ENCODE data around the gene PTPRG. TPM values are rescaled to one million over a fixed set of nuclear protein-coding genes. Genes with fewer than 3 reads are reported as not detected.
A peak's percentile ranks its signal among the peaks of the same experiment; 100 is the strongest.

PTPRG gene
- total RNA-seq, 3 donors from 2014 or later (not counting 1 experiment from before 2014, with no cell fraction given) = 1.0 to 2.9 (median 2.5) TPM

DNA sequence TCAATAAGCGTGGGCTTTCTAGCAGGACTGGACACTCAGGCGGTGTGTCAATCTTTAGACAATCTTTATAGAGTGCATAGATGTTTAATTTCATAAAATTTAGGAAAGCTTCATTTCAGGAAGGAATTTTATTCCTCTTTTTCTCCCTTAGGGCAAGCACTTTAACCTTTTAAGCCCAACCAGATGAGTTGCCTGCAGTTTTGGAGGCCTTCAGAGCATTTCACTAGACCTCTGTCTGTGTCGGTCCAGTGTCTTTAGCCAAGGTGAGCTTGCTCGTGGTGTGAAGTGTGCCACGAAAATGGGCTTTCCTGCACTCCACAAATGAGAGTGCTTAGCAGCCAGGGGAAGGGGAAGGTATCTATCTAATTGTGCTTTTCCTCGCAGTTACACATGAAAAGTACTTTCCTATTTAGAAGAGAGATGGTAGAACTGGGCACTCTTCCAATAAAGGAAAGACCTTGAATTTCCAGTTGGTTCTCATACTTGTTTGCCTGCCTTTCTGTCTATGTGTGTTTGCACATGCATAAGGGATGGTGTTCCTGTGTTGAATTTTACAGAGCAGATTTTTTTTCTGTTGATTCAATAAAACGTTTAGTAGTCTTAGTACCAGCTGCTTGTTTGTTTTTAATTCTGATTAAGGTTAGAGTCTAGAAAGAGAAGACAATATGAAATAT is 758.3 kb downstream of the PTPRG start:
- H3K27me3 Mint-ChIP-seq (ENCODE audit: low read depth in 2 of 2) = peaks cover 0 to 4% of the 10 kb centered on the region in 2 donors
- H3K27ac Mint-ChIP-seq = no peak overlapping the region
- no peak overlapping the region for H3K4me3 ChIP-seq (ENCODE audit: low read length)

DNA sequence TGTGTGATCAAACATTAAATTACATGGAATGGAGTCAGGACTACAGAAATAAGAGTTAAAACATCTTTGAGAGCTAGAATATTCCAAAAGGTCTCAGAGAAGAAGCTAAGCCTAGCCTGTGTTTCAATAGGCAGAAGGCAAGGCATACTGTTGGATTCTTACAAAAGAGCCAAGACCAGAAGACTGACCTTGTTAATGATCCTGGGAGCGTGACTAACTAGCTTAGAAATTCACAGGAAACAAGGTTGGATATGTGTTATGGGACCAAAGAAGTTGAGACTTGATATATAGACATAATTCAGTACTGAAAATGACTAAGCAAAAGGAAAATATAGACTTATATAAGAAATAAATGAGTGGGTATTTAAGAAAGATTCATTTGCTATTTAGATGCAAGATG is 761.9 kb downstream of the PTPRG start:
- no peak overlapping the region for H3K27ac ChIP-seq (ENCODE audit: low read length)
- peaks cover 11% of the 10 kb centered on the region for H3K9me3 ChIP-seq (ENCODE audit: control insufficient read depth, insufficient read depth, low read length)
- H3K4me1 ChIP-seq (ENCODE audit: control insufficient read depth, insufficient read depth, low read length) = peaks cover 11% of the 10 kb centered on the region
- Mint-ChIP-seq H3K27me3 (ENCODE audit: low read depth in 2 of 2) (no peaks in the 10 kb centered on the region), H3K9me3 (peaks cover 6% of the 10 kb centered on the region in 2 donors), H3K4me1 (peaks cover 9 to 11% of the 10 kb centered on the region in 2 donors), H3K36me3 (no peaks in the 10 kb centered on the region), H3K27ac (no peak overlapping the region), H3K4me3 (no peak overlapping the region)
- intact Hi-C loops (cut with micrococcal nuclease) = no loop called here
- ATAC-seq (no peak), DNase-seq (no peak)
- TF ChIP-seq, protein P1, sequence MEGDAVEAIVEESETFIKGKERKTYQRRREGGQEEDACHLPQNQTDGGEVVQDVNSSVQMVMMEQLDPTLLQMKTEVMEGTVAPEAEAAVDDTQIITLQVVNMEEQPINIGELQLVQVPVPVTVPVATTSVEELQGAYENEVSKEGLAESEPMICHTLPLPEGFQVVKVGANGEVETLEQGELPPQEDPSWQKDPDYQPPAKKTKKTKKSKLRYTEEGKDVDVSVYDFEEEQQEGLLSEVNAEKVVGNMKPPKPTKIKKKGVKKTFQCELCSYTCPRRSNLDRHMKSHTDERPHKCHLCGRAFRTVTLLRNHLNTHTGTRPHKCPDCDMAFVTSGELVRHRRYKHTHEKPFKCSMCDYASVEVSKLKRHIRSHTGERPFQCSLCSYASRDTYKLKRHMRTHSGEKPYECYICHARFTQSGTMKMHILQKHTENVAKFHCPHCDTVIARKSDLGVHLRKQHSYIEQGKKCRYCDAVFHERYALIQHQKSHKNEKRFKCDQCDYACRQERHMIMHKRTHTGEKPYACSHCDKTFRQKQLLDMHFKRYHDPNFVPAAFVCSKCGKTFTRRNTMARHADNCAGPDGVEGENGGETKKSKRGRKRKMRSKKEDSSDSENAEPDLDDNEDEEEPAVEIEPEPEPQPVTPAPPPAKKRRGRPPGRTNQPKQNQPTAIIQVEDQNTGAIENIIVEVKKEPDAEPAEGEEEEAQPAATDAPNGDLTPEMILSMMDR (IDR thresholded peaks at IDR 0.05) = no peak
- H3K36me3 ChIP-seq (ENCODE audit: control insufficient read depth, insufficient read depth, low read length) = no peaks in the 10 kb centered on the region
- no peak overlapping the region for H3K4me3 ChIP-seq (ENCODE audit: low read length)
- peaks cover 2% of the 10 kb centered on the region for H3K27me3 ChIP-seq (ENCODE audit: control insufficient read depth, insufficient read depth, low read length)
- 91% methylated on average over 1 of the region's 1 CpG for WGBS (ENCODE audit: insufficient coverage)

More for the DNA sequence above, 758.3 kb downstream of the PTPRG start:
- 81% methylated on average over 6 of the region's 7 CpGs for WGBS (ENCODE audit: insufficient coverage)
- H3K27ac ChIP-seq (ENCODE audit: low read length) = no peak overlapping the region
- DNase-seq (no peak), ATAC-seq (no peak)
- peaks cover 9 to 11% of the 10 kb centered on the region in 2 donors for H3K4me1 Mint-ChIP-seq
- peak overlapping the region; percentile 90 for H3K4me3 Mint-ChIP-seq
- H3K27me3 ChIP-seq (ENCODE audit: control insufficient read depth, insufficient read depth, low read length) = peaks cover 2% of the 10 kb centered on the region
- peaks cover 11% of the 10 kb centered on the region for H3K4me1 ChIP-seq (ENCODE audit: control insufficient read depth, insufficient read depth, low read length)
- TF ChIP-seq, protein P1 (IDR thresholded peaks at IDR 0.05) = no peak
- H3K36me3 ChIP-seq (ENCODE audit: control insufficient read depth, insufficient read depth, low read length) = no peaks in the 10 kb centered on the region
- H3K9me3 ChIP-seq (ENCODE audit: control insufficient read depth, insufficient read depth, low read length) = peaks cover 12% of the 10 kb centered on the region
- intact Hi-C loops (cut with micrococcal nuclease) = no loop called here
- peaks cover 16% of the 10 kb centered on the region for H3K36me3 Mint-ChIP-seq
- peaks cover 9 to 16% of the 10 kb centered on the region in 2 donors for H3K9me3 Mint-ChIP-seq

DNA sequence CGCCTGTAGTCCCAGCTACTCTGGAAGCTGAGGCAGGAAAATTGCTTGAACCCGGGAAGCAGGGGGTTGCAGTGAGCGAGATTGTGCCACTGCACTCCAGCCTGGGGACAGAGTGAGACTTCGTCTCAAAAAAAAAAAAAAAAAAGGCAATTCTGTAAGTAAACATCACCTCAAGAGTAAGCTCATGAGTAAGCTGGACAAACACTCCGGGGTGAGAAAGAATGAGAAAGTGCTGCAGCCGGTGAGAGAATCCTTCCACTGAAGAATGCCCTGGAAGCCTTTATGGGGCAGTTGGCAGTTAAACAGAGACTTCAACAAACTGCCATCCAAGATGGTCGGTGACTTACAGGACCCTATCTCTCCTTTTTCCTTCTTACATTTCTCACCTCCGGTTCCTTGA is 764.5 kb downstream of the PTPRG start:
- intact Hi-C loops (cut with micrococcal nuclease) = no loop called here
- Mint-ChIP-seq H3K27ac (no peak overlapping the region), H3K36me3 (no peaks in the 10 kb centered on the region), H3K4me1 (no peaks in the 10 kb centered on the region), H3K4me3 (no peak overlapping the region), H3K9me3 (peaks cover under 1 to 5% of the 10 kb centered on the region in 2 donors), H3K27me3 (ENCODE audit: low read depth in 2 of 2) (no peaks in the 10 kb centered on the region)
- H3K4me3 ChIP-seq (ENCODE audit: low read length) = no peak overlapping the region
- TF ChIP-seq, protein P1 (IDR thresholded peaks at IDR 0.05) = no peak
- no peaks in the 10 kb centered on the region for H3K4me1 ChIP-seq (ENCODE audit: control insufficient read depth, insufficient read depth, low read length)
- H3K9me3 ChIP-seq (ENCODE audit: control insufficient read depth, insufficient read depth, low read length) = no peaks in the 10 kb centered on the region
- 88% methylated on average over 7 of the region's 8 CpGs for WGBS (ENCODE audit: insufficient coverage)
- DNase-seq (no peak), ATAC-seq (no peak)
- H3K36me3 ChIP-seq (ENCODE audit: control insufficient read depth, insufficient read depth, low read length) = no peaks in the 10 kb centered on the region
- no peak overlapping the region for H3K27ac ChIP-seq (ENCODE audit: low read length)
- no peaks in the 10 kb centered on the region for H3K27me3 ChIP-seq (ENCODE audit: control insufficient read depth, insufficient read depth, low read length)

DNA sequence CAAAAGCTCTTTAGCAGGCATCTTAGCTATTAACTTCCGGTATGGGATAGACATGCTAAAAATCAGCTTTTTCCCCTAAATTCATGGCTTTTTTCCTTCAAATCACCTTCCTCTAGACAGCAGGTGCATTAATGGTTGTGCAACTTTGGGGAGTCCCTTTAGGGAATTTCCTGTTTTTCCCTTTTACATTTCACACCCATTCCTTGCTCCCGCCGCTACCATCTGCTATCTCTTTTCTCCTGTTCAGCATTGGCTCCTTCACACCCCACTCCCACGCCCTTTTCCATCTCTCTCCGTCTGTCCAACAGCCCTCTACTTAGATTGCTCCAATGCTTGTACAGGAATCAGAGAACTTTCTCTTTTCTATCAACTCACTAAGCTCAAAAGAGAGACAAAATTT is 768.6 kb downstream of the PTPRG start:
- no peaks in the 10 kb centered on the region for H3K27me3 ChIP-seq (ENCODE audit: control insufficient read depth, insufficient read depth, low read length)
- H3K4me3 Mint-ChIP-seq = no peak overlapping the region
- H3K36me3 ChIP-seq (ENCODE audit: control insufficient read depth, insufficient read depth, low read length) = no peaks in the 10 kb centered on the region
- intact Hi-C loops (cut with micrococcal nuclease) = loop anchor here (10.0 kb wide), 1 partner anchor 1485 kb away; the partner anchor contains the start of gene C3orf49
- H3K4me1 ChIP-seq (ENCODE audit: control insufficient read depth, insufficient read depth, low read length) = no peaks in the 10 kb centered on the region
- H3K27ac Mint-ChIP-seq = no peak overlapping the region
- no peak for ATAC-seq
- no peak overlapping the region for H3K27ac ChIP-seq (ENCODE audit: low read length)
- WGBS (ENCODE audit: insufficient coverage) = 92% methylated on average over 5 of the region's 5 CpGs
- no peaks in the 10 kb centered on the region for H3K36me3 Mint-ChIP-seq
- no peak overlapping the region for H3K4me3 ChIP-seq (ENCODE audit: low read length)
- H3K27me3 Mint-ChIP-seq (ENCODE audit: low read depth in 2 of 2) = no peaks in the 10 kb centered on the region
- no peaks in the 10 kb centered on the region for H3K4me1 Mint-ChIP-seq
- H3K9me3 ChIP-seq (ENCODE audit: control insufficient read depth, insufficient read depth, low read length) = no peaks in the 10 kb centered on the region
- TF ChIP-seq, protein P1 (IDR thresholded peaks at IDR 0.05) = no peak
- H3K9me3 Mint-ChIP-seq = peaks cover 0 to 2% of the 10 kb centered on the region in 2 donors
- no peak for DNase-seq

Data from natural killer cell (primary cell).